ENCODE data around the gene KCNH1. TPM values are rescaled to one million over a fixed set of nuclear protein-coding genes. Genes with fewer than 3 reads are reported as not detected.

Gene KCNH1
- total RNA-seq, 4 donors from 2014 or later: 0.53 to 16.5 (median 2.4) TPM

- Histone ChIP-seq H3K27ac (no peak overlapping the region), H3K9me3 (no peaks in the 10 kb centered on the region), H3K36me3 (no peaks in the 10 kb centered on the region), H3K4me1 (no peaks in the 10 kb centered on the region), H3K4me3 (no peak overlapping the region), H3K27me3 (no peaks in the 10 kb centered on the region)
- TF ChIP-seq POLR2A (IDR thresholded peaks at IDR 0.05): no peak
- no peak for TF ChIP-seq CTCF (IDR thresholded peaks at IDR 0.05)
- no peak for DNase-seq
Observed at GRCh38 chr1:210787800-210788199, 346.1 kb downstream of the KCNH1 start.

DNA sequence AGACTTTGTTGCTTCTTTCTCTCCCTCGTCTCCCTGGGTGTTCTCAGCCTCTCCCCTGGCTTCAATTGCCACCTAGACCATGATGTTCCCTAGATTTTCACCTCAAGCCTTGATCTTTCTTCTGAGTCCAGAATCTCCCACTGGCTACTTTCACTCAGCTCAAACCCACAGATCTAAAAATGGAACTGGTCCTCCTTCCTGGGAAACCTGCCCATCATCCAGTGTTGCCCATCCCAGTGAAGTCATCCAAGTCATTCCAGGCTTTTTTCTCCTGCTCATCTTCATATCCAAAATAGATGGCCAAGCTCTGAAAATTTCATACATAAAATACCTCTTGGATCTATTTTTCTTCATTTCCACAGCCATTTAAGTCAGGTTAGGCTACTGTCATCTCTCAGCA lies 347.4 kb downstream of the KCNH1 start:
- no peak for DNase-seq
- no peaks in the 10 kb centered on the region for H3K27me3 ChIP-seq
- H3K4me3 ChIP-seq: no peak overlapping the region
- no peaks in the 10 kb centered on the region for H3K36me3 ChIP-seq
- no peaks in the 10 kb centered on the region for H3K4me1 ChIP-seq
- no peak overlapping the region for H3K27ac ChIP-seq
- no peak for TF ChIP-seq CTCF (IDR thresholded peaks at IDR 0.05)
- TF ChIP-seq POLR2A (IDR thresholded peaks at IDR 0.05): no peak
- H3K9me3 ChIP-seq: no peaks in the 10 kb centered on the region

DNA sequence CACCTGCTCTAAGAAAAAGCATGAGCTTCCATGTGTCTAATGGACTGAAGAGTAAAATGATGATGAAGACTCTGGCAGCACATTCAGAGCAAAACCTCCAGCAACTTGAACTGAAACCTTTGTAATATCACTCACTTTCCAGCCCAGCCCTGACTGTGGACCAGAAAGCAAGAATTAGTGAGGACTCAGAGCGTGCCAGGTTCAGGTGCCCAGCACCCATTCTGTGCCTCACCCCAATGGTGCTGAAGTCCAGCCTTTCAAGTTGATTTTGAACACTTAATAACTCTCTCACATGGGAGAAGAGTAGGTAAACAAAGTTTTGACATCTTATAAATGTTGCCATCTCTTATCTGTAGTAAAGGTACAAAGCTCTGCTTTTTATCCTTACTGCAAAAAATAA lies 350.0 kb downstream of the KCNH1 start:
- no peak for TF ChIP-seq POLR2A (IDR thresholded peaks at IDR 0.05)
- no peak for TF ChIP-seq CTCF (IDR thresholded peaks at IDR 0.05)
- Histone ChIP-seq H3K4me1 (no peaks in the 10 kb centered on the region), H3K9me3 (no peaks in the 10 kb centered on the region), H3K4me3 (no peak overlapping the region), H3K27ac (no peak overlapping the region), H3K27me3 (no peaks in the 10 kb centered on the region), H3K36me3 (no peaks in the 10 kb centered on the region)
- no peak for DNase-seq

GRCh38 chr1:210781652-210782051 lies 352.3 kb downstream of the KCNH1 start:
- no peaks in the 10 kb centered on the region for H3K4me1 ChIP-seq
- no peak overlapping the region for H3K4me3 ChIP-seq
- H3K27ac ChIP-seq: no peak overlapping the region
- no peaks in the 10 kb centered on the region for H3K27me3 ChIP-seq
- DNase-seq: no peak
- TF ChIP-seq POLR2A (IDR thresholded peaks at IDR 0.05) (no peak), CTCF (IDR thresholded peaks at IDR 0.05) (no peak)
- H3K9me3 ChIP-seq: no peaks in the 10 kb centered on the region
- no peaks in the 10 kb centered on the region for H3K36me3 ChIP-seq

DNA sequence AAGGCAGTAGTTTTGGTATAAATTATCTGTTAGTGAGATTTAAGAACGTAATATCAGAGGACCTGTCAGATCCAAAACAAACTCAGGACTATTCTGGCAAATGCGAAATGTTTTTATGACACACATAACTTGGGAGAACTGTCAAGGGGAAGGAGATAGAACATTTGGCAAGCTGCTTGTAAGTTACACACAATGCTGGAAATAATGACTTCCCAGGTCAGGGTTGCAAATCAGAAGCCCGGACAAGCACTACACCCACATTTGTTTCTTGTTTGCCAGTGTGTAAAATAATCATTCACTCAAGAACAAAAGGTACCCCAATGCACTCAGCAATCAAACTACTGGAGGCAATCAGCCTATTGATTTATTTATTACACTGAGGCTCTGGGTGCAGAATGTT lies 354.7 kb downstream of the KCNH1 start:
- TF ChIP-seq CTCF (IDR thresholded peaks at IDR 0.05) (no peak), POLR2A (IDR thresholded peaks at IDR 0.05) (no peak)
- no peaks in the 10 kb centered on the region for H3K27me3 ChIP-seq
- no peak for DNase-seq

DNA sequence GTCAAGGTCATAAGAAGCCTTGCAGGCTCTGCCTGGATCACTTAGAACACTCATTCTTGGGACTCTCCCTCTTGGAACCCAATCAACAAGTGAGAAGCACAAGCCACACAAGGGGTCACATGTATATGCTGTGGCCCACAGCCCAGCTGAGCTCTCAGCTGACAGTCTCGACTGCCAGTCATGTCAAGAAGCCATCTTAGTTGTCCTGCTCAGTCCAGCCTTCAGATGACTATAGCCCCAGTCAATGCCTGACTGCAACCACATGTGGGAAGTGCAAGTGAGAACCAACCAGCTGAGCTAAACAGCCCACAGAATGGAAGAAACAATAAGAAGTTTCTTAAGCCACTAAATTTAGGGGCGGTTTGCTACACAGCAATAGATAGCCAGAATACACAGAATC lies 356.0 kb downstream of the KCNH1 start:
- H3K27ac ChIP-seq: no peak overlapping the region
- no peak overlapping the region for H3K4me3 ChIP-seq
- no peaks in the 10 kb centered on the region for H3K36me3 ChIP-seq
- H3K27me3 ChIP-seq: no peaks in the 10 kb centered on the region
- no peak for DNase-seq
- H3K9me3 ChIP-seq: no peaks in the 10 kb centered on the region
- TF ChIP-seq POLR2A (IDR thresholded peaks at IDR 0.05) (no peak), CTCF (IDR thresholded peaks at IDR 0.05) (no peak)
- no peaks in the 10 kb centered on the region for H3K4me1 ChIP-seq

More for the DNA sequence above, 354.7 kb downstream of the KCNH1 start:
- H3K9me3 ChIP-seq: no peaks in the 10 kb centered on the region
- H3K27ac ChIP-seq: no peak overlapping the region
- no peak overlapping the region for H3K4me3 ChIP-seq
- H3K4me1 ChIP-seq: no peaks in the 10 kb centered on the region
- no peaks in the 10 kb centered on the region for H3K36me3 ChIP-seq

Measured in Peyer's patch (tissue), 4 donors.